Activated B cell treated with CpG ODN at 0.5 μM for 24 hours (primary cell): ENCODE measurements around the gene RECK. TPM values are rescaled to one million over a fixed set of nuclear protein-coding genes. Genes with fewer than 3 reads are reported as not detected.
"Not testable (repeated sequence)": the region's sequence is repeated elsewhere in the genome, so short reads cannot be mapped to it uniquely, and the experiment has no call there.

Source experiments
- ATAC-seq: fragments of 200-7000 bp; cut with Tn5 transposase; one replicate; pipeline ENCODE4 v1.10.0; 2021; ENCODE audit warnings: low read depth, mild to moderate bottlenecking, moderate library complexity
- CTCF ChIA-PET: fragments of 350-600 bp; sonication (Branson Sonifier 250); formaldehyde crosslinking; loops from one replicate; lab custom pipeline; 2021; ENCODE audit warnings: antibody characterized with exemption; lab: Charles Lee
- POLR2A ChIA-PET: fragments of 350-600 bp; sonication (Branson Sonifier 250); formaldehyde crosslinking; loops from one replicate; lab custom pipeline; 2021; ENCODE audit warnings: antibody characterized with exemption; lab: Charles Lee
- DNase-seq: peaks from one replicate; pipeline ENCODE4 v3.0.0; 2022
- H3K27ac Mint-ChIP-seq: one replicate; pipeline ENCODE4 v1.8.0; 2020; ENCODE audit warnings: mixed read lengths
- H3K27me3 Mint-ChIP-seq: one replicate; pipeline ENCODE4 v1.8.0; 2021; ENCODE audit warnings: mixed read lengths
- H3K36me3 Mint-ChIP-seq: one replicate; pipeline ENCODE4 v1.8.0; 2021; ENCODE audit warnings: low read depth, mixed read lengths
- H3K4me1 Mint-ChIP-seq: one replicate; pipeline ENCODE4 v1.8.0; 2021; ENCODE audit warnings: mixed read lengths
- H3K4me3 Mint-ChIP-seq: one replicate; pipeline ENCODE4 v1.8.0; 2020; ENCODE audit warnings: mild to moderate bottlenecking, mixed read lengths
- H3K9me3 Mint-ChIP-seq: one replicate; pipeline ENCODE4 v1.8.0; 2020; ENCODE audit warnings: mixed read lengths
- intact Hi-C: fragments of 100-400 bp; cut with micrococcal nuclease; formaldehyde crosslinking; loops from one replicate; pipeline ENCODE4 v1.15.1; 2024
- total RNA-seq: library from RNA; stranded (reverse); gene quantifications from 2 replicates; pipeline ENCODE4 v1.2.3, GENCODE V29; 2022
- TF ChIP-seq, protein P1 (sequence below): fragments of 200-600 bp; IDR thresholded peaks from one replicate; pipeline ENCODE4 v1.8.0; 2022; ENCODE audit warnings: antibody characterized with exemption, mild to moderate bottlenecking

The RECK gene
- total RNA-seq, 1 donor from 2014 or later, result 4.2 TPM

DNA sequence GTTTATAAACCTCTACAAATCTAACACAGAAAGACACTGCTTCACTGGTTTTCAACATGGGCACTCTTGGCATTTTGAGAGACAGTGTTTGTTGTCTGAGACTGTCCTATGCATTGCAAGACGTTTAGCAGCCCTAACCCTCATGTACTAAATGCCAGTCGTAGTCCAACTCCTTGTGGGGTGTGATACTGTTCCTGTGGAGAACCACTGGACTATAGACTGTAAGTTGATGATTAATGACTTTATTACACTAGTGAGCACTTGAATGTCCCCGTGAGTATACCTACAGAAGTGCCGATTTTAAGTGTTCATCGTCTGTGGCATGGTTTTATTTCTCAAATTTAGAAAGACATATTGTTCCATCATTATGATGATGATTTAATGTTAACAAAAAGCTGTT is 46.2 kb downstream of the RECK start:
- DNase-seq (no peak), ATAC-seq (no peak)
- intact Hi-C loops, result no loop called here
- ChIA-PET CTCF (no interaction called here), POLR2A (no interaction called here)
- Mint-ChIP-seq H3K27ac (no peak overlapping the region), H3K27me3 (no peaks in the 10 kb centered on the region), H3K36me3 (peaks cover 18% of the 10 kb centered on the region), H3K9me3 (peaks cover 4% of the 10 kb centered on the region), H3K4me1 (no peaks in the 10 kb centered on the region), H3K4me3 (no peak overlapping the region)
- TF ChIP-seq, protein P1, sequence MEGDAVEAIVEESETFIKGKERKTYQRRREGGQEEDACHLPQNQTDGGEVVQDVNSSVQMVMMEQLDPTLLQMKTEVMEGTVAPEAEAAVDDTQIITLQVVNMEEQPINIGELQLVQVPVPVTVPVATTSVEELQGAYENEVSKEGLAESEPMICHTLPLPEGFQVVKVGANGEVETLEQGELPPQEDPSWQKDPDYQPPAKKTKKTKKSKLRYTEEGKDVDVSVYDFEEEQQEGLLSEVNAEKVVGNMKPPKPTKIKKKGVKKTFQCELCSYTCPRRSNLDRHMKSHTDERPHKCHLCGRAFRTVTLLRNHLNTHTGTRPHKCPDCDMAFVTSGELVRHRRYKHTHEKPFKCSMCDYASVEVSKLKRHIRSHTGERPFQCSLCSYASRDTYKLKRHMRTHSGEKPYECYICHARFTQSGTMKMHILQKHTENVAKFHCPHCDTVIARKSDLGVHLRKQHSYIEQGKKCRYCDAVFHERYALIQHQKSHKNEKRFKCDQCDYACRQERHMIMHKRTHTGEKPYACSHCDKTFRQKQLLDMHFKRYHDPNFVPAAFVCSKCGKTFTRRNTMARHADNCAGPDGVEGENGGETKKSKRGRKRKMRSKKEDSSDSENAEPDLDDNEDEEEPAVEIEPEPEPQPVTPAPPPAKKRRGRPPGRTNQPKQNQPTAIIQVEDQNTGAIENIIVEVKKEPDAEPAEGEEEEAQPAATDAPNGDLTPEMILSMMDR, result no peak

DNA sequence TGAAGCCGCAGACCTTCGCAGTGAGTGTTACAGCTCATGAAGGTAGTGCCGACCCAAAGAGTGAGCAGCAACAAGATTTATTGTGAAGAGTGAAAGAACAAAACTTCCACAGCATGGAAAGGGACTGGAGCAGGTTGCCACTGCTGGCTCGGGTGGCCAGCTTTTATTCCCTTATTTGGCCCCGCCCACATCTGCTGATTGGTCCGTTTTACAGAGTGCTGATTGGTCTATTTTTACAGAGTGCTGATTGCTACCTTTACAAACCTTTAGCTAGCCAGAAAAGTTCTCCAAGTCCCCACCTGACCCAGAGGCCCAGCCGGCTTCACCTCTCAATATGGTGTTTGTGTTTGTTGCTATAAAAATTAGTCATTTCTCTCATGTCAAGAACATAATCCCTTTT is 49.7 kb downstream of the RECK start:
- intact Hi-C loops, result no loop called here
- Mint-ChIP-seq H3K27ac (no peak overlapping the region), H3K36me3 (peaks cover 18% of the 10 kb centered on the region), H3K4me1 (peaks cover under 1% of the 10 kb centered on the region), H3K9me3 (peaks cover 4% of the 10 kb centered on the region), H3K4me3 (no peak overlapping the region), H3K27me3 (no peaks in the 10 kb centered on the region)
- ATAC-seq (no peak), DNase-seq (no peak)
- ChIA-PET CTCF (no interaction called here), POLR2A (no interaction called here)
- TF ChIP-seq, protein P1, result no peak

DNA sequence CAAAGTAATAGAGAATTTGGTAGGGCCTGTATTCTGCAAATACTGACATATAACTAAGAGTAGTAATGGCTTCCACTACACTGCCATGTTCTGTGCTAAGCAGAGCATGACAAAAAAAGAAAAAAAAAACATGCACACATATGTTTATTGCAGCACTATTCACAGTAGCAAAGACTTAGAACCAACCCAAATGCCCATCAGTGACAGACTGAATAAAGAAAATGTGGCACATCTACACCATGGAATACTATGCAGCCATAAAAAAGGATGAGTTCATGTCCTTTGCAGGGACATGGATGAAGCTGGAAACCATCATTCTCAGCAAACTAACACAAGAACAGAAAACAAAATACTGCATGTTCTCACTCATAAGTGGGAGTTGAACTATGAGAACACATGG is 50.3 kb downstream of the RECK start:
- POLR2A ChIA-PET, H3K27me3 Mint-ChIP-seq, H3K9me3 Mint-ChIP-seq, CTCF ChIA-PET, H3K4me1 Mint-ChIP-seq, intact Hi-C loops, H3K27ac Mint-ChIP-seq, DNase-seq, H3K4me3 Mint-ChIP-seq, ATAC-seq: not testable (repeated sequence)
- H3K36me3 Mint-ChIP-seq, result peaks cover 18% of the 10 kb centered on the region

DNA sequence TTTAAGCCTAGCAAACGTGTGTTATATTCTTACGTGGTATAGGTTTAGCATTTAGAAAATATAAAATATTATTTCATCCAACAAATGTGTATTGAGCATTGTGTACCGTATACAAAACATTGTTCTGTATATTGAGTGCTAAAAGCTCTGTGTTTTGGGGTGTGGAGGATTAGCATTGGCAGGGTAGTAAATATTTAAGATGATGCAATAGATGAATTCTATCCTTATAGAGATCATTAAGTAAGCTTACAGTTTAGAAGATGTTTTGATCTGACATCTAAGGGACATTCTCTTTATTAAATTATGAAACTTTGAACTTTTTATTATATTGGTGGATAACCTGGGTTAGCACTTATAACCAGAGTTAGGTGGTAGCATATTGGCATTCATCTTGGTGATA is 51.3 kb downstream of the RECK start:
- H3K27me3 Mint-ChIP-seq, result no peaks in the 10 kb centered on the region
- H3K9me3 Mint-ChIP-seq, result peaks cover 6% of the 10 kb centered on the region
- intact Hi-C loops, result no loop called here
- TF ChIP-seq, protein P1, result no peak
- DNase-seq (no peak), ATAC-seq (no peak)
- ChIA-PET CTCF (no interaction called here), POLR2A (no interaction called here)
- peaks cover 15% of the 10 kb centered on the region for H3K36me3 Mint-ChIP-seq
- peaks cover 15% of the 10 kb centered on the region for H3K4me1 Mint-ChIP-seq
- H3K4me3 Mint-ChIP-seq, result no peak overlapping the region
- H3K27ac Mint-ChIP-seq, result no peak overlapping the region

DNA sequence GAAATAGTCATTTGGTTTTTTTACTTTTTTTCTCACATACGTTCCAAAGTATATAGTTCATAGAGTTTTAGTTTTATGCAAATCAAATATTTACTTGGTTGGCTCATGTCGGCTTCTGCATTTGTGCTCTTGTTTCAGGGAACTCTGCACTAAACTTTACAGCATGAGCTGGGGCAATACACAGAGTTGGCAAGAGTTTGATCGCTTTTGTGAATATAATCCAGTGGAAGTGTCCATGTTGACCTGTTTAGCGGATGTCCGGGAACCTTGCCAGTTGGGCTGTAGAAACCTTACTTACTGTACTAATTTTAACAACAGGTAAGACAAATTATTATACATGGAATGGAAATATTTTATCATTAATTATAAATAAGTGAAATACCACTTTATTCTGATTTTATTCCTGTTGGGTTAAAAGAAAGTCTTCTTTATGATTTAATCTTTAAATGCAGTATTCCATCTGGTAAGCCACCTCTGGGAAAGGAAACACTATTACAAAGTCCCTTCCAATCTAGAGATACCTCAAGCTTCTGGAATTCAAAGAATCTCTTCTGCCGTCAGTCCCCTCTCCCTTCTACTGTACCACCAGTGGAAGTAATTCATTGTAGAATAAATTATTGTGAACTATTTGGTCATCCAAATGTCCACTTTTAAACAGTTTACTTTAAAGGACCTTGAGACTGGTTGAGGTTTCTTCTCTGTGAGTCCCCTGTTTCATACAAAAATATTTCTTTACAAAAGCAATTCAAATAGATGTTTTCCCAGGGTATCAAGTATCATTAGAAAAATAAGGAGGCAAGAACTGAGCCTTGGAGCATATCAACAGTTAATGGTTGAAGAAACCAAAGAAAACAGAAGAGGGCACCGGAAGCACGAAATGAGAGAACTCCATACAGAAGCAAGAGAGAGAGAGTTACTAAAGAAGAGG is 54.6 kb downstream of the RECK start:
- ATAC-seq, result no peak
- peak overlapping the region; percentile 85 for H3K27ac Mint-ChIP-seq
- H3K9me3 Mint-ChIP-seq, result peaks cover 6% of the 10 kb centered on the region
- POLR2A ChIA-PET, result interaction anchor here (1.1 kb wide), 1 partner anchor 55 kb away, joined by 4 read pairs; the partner anchor contains the start of gene RECK
- H3K4me1 Mint-ChIP-seq, result peaks cover 16% of the 10 kb centered on the region
- no peaks in the 10 kb centered on the region for H3K27me3 Mint-ChIP-seq
- TF ChIP-seq, protein P1, result no peak
- no peak for DNase-seq
- CTCF ChIA-PET, result interaction anchor here (0.7 to 2.9 kb wide), 3 partner anchors 12 to 87 kb away, joined by 3 to 11 read pairs (median 4); no protein-coding TSS in a partner anchor
- intact Hi-C loops, result loop anchor here (5.0 kb wide), 1 partner anchor 54 kb away; the partner anchor contains the start of gene RECK
- H3K36me3 Mint-ChIP-seq, result peaks cover 6% of the 10 kb centered on the region
- H3K4me3 Mint-ChIP-seq, result no peak overlapping the region
